ENCODE data around the gene PRKAR2B.
"Not testable (repeated sequence)": the region's sequence is repeated elsewhere in the genome, so short reads cannot be mapped to it uniquely, and the experiment has no call there.

The PRKAR2B gene

GRCh38 chr7:107119376-107120105 is 75.0 kb downstream of the PRKAR2B start:
- no peak for DNase-seq (ENCODE audit: low spot score)

GRCh38 chr7:107122486-107122911 is 78.0 kb downstream of the PRKAR2B start:
- no peak for DNase-seq (ENCODE audit: low spot score)

GRCh38 chr7:107123392-107123791 is 78.9 kb downstream of the PRKAR2B start:
- DNase-seq (ENCODE audit: low spot score): no peak

GRCh38 chr7:107125475-107125874 is 81.0 kb downstream of the PRKAR2B start:
- no peak for DNase-seq (ENCODE audit: low spot score)

- no peak for DNase-seq (ENCODE audit: low spot score)
Measured at GRCh38 chr7:107128217-107128616, 83.7 kb downstream of the PRKAR2B start.

GRCh38 chr7:107128748-107129147 is 84.2 kb downstream of the PRKAR2B start:
- no peak for DNase-seq (ENCODE audit: low spot score)

- no peak for DNase-seq (ENCODE audit: low spot score)
Measured at GRCh38 chr7:107130487-107131220, 86.1 kb downstream of the PRKAR2B start.

GRCh38 chr7:107133396-107133795 is 88.9 kb downstream of the PRKAR2B start:
- DNase-seq (ENCODE audit: low spot score): no peak

GRCh38 chr7:107138696-107139420 is 94.4 kb downstream of the PRKAR2B start:
- no peak for DNase-seq (ENCODE audit: low spot score)

- DNase-seq (ENCODE audit: low spot score): not testable (repeated sequence)
Measured at GRCh38 chr7:107143875-107144274, 99.4 kb downstream of the PRKAR2B start.

GRCh38 chr7:107145067-107145838 is 100.7 kb downstream of the PRKAR2B start:
- DNase-seq (ENCODE audit: low spot score): no peak

GRCh38 chr7:107147464-107148393 is 103.2 kb downstream of the PRKAR2B start:
- peak; percentile 50 for DNase-seq (ENCODE audit: low spot score)

GRCh38 chr7:107148721-107149120 is 104.2 kb downstream of the PRKAR2B start:
- no peak for DNase-seq (ENCODE audit: low spot score)

- no peak for DNase-seq (ENCODE audit: low spot score)
Measured at GRCh38 chr7:107149863-107150262, 105.4 kb downstream of the PRKAR2B start.

- peak; percentile 77 for DNase-seq (ENCODE audit: low spot score)
Measured at GRCh38 chr7:107150375-107151073, 106.0 kb downstream of the PRKAR2B start.

- DNase-seq (ENCODE audit: low spot score): no peak
Measured at GRCh38 chr7:107151538-107151937, 107.0 kb downstream of the PRKAR2B start.

- no peak for DNase-seq (ENCODE audit: low spot score)
Measured at GRCh38 chr7:107152011-107152410, 107.5 kb downstream of the PRKAR2B start.

GRCh38 chr7:107154826-107155225 is 110.3 kb downstream of the PRKAR2B start:
- no peak for DNase-seq (ENCODE audit: low spot score)

GRCh38 chr7:107155726-107156125 is 111.2 kb downstream of the PRKAR2B start:
- DNase-seq (ENCODE audit: low spot score): not testable (repeated sequence)

GRCh38 chr7:107157091-107157490 is 112.6 kb downstream of the PRKAR2B start:
- DNase-seq (ENCODE audit: low spot score): no peak
